Measurements from ENCODE around the gene NLRC3.
A peak's percentile ranks its signal among the peaks of the same experiment; 100 is the strongest.
"Not testable (repeated sequence)": the region's sequence is repeated elsewhere in the genome, so short reads cannot be mapped to it uniquely, and the experiment has no call there.

The NLRC3 gene

GRCh38 chr16:3530371-3530914 lies 46.8 kb downstream of the NLRC3 start:
- Histone ChIP-seq H3K9me3 (ENCODE audit: insufficient read depth, low read length) (peaks cover 15% of the 10 kb centered on the region; the same call in 1 of the 2 replicates), H3K4me1 (ENCODE audit: insufficient read depth, insufficient read length) (no peaks in the 10 kb centered on the region), H3K9ac (ENCODE audit: insufficient read length, low read depth) (no peak overlapping the region), H3K4me3 (ENCODE audit: insufficient read length, low read depth) (no peak overlapping the region), H3K36me3 (ENCODE audit: insufficient read depth, insufficient read length, low read length) (peaks cover 76% of the 10 kb centered on the region), H3K27me3 (ENCODE audit: insufficient read depth, insufficient read length) (no peaks in the 10 kb centered on the region)
- no peak for DNase-seq (ENCODE audit: low read depth, low spot score)
- TF ChIP-seq SUZ12 (IDR thresholded peaks at IDR 0.05; ENCODE audit: extremely low read depth, insufficient read depth, insufficient read length), result no peak
- TF ChIP-seq ZNF274 (IDR thresholded peaks at IDR 0.05; ENCODE audit: low read depth, low read length), result no peak
- no peak for TF ChIP-seq YY1 (IDR thresholded peaks at IDR 0.05; ENCODE audit: insufficient read depth, insufficient read length)

- H3K36me3 ChIP-seq (ENCODE audit: insufficient read depth, insufficient read length, low read length), result peaks cover 75% of the 10 kb centered on the region
- TF ChIP-seq SUZ12 (IDR thresholded peaks at IDR 0.05; ENCODE audit: extremely low read depth, insufficient read depth, insufficient read length) (no peak), ZNF274 (IDR thresholded peaks at IDR 0.05; ENCODE audit: low read depth, low read length) (no peak), YY1 (IDR thresholded peaks at IDR 0.05; ENCODE audit: insufficient read depth, insufficient read length) (no peak)
- no peak for DNase-seq (ENCODE audit: low read depth, low spot score)
- no peaks in the 10 kb centered on the region for H3K27me3 ChIP-seq (ENCODE audit: insufficient read depth, insufficient read length)
- peaks cover 15% of the 10 kb centered on the region; the same call in 1 of the 2 replicates for H3K9me3 ChIP-seq (ENCODE audit: insufficient read depth, low read length)
- no peak overlapping the region for H3K9ac ChIP-seq (ENCODE audit: insufficient read length, low read depth)
- H3K4me1 ChIP-seq (ENCODE audit: insufficient read depth, insufficient read length), result no peaks in the 10 kb centered on the region
- H3K4me3 ChIP-seq (ENCODE audit: insufficient read length, low read depth), result no peak overlapping the region
Observed at GRCh38 chr16:3529175-3529574, 48.0 kb downstream of the NLRC3 start.

- no peak overlapping the region for H3K9ac ChIP-seq (ENCODE audit: insufficient read length, low read depth)
- no peak overlapping the region for H3K4me3 ChIP-seq (ENCODE audit: insufficient read length, low read depth)
- TF ChIP-seq YY1 (IDR thresholded peaks at IDR 0.05; ENCODE audit: insufficient read depth, insufficient read length) (no peak), ZNF274 (IDR thresholded peaks at IDR 0.05; ENCODE audit: low read depth, low read length) (no peak), SUZ12 (IDR thresholded peaks at IDR 0.05; ENCODE audit: extremely low read depth, insufficient read depth, insufficient read length) (no peak)
- no peak for DNase-seq (ENCODE audit: low read depth, low spot score)
- no peaks in the 10 kb centered on the region for H3K4me1 ChIP-seq (ENCODE audit: insufficient read depth, insufficient read length)
- peaks cover 75% of the 10 kb centered on the region for H3K36me3 ChIP-seq (ENCODE audit: insufficient read depth, insufficient read length, low read length)
- peaks cover 15% of the 10 kb centered on the region; the same call in 1 of the 2 replicates for H3K9me3 ChIP-seq (ENCODE audit: insufficient read depth, low read length)
- no peaks in the 10 kb centered on the region for H3K27me3 ChIP-seq (ENCODE audit: insufficient read depth, insufficient read length)
Observed at GRCh38 chr16:3528406-3528805, 48.8 kb downstream of the NLRC3 start.

- not testable (repeated sequence) for H3K4me1 ChIP-seq (ENCODE audit: insufficient read depth, insufficient read length)
- peaks cover 75% of the 10 kb centered on the region for H3K36me3 ChIP-seq (ENCODE audit: insufficient read depth, insufficient read length, low read length)
- peak; percentile 51 for DNase-seq (ENCODE audit: low read depth, low spot score)
Observed at GRCh38 chr16:3527216-3527829, 49.9 kb downstream of the NLRC3 start.

GRCh38 chr16:3525951-3526350 lies 51.3 kb downstream of the NLRC3 start:
- H3K9me3 ChIP-seq (ENCODE audit: insufficient read depth, low read length), result peaks cover 15% of the 10 kb centered on the region; the same call in 1 of the 2 replicates
- no peak overlapping the region for H3K9ac ChIP-seq (ENCODE audit: insufficient read length, low read depth)
- peaks cover 65% of the 10 kb centered on the region for H3K36me3 ChIP-seq (ENCODE audit: insufficient read depth, insufficient read length, low read length)
- DNase-seq (ENCODE audit: low read depth, low spot score), result no peak
- no peak overlapping the region for H3K4me3 ChIP-seq (ENCODE audit: insufficient read length, low read depth)
- no peaks in the 10 kb centered on the region for H3K4me1 ChIP-seq (ENCODE audit: insufficient read depth, insufficient read length)
- H3K27me3 ChIP-seq (ENCODE audit: insufficient read depth, insufficient read length), result no peaks in the 10 kb centered on the region
- no peak for TF ChIP-seq SUZ12 (IDR thresholded peaks at IDR 0.05; ENCODE audit: extremely low read depth, insufficient read depth, insufficient read length)
- TF ChIP-seq YY1 (IDR thresholded peaks at IDR 0.05; ENCODE audit: insufficient read depth, insufficient read length), result no peak
- TF ChIP-seq ZNF274 (IDR thresholded peaks at IDR 0.05; ENCODE audit: low read depth, low read length), result no peak

More at GRCh38 chr16:3527216-3527829, 49.9 kb downstream of the NLRC3 start:
- H3K9ac ChIP-seq (ENCODE audit: insufficient read length, low read depth); H3K27me3 ChIP-seq (ENCODE audit: insufficient read depth, insufficient read length); H3K4me3 ChIP-seq (ENCODE audit: insufficient read length, low read depth): not testable (repeated sequence)
- H3K9me3 ChIP-seq (ENCODE audit: insufficient read depth, low read length), result peaks cover 15% of the 10 kb centered on the region; the same call in 1 of the 2 replicates

GRCh38 chr16:3523281-3523680 lies 53.9 kb downstream of the NLRC3 start:
- Histone ChIP-seq H3K27me3 (ENCODE audit: insufficient read depth, insufficient read length) (no peaks in the 10 kb centered on the region), H3K4me1 (ENCODE audit: insufficient read depth, insufficient read length) (no peaks in the 10 kb centered on the region), H3K4me3 (ENCODE audit: insufficient read length, low read depth) (no peak overlapping the region), H3K9ac (ENCODE audit: insufficient read length, low read depth) (no peak overlapping the region), H3K36me3 (ENCODE audit: insufficient read depth, insufficient read length, low read length) (peaks cover 72% of the 10 kb centered on the region), H3K9me3 (ENCODE audit: insufficient read depth, low read length) (peaks cover 10% of the 10 kb centered on the region; the same call in 1 of the 2 replicates)
- DNase-seq (ENCODE audit: low read depth, low spot score), result no peak
- no peak for TF ChIP-seq ZNF274 (IDR thresholded peaks at IDR 0.05; ENCODE audit: low read depth, low read length)

GRCh38 chr16:3520841-3521240 lies 56.4 kb downstream of the NLRC3 start:
- TF ChIP-seq SUZ12 (IDR thresholded peaks at IDR 0.05; ENCODE audit: extremely low read depth, insufficient read depth, insufficient read length), result no peak
- TF ChIP-seq ZNF274 (IDR thresholded peaks at IDR 0.05; ENCODE audit: low read depth, low read length), result no peak
- no peak for TF ChIP-seq YY1 (IDR thresholded peaks at IDR 0.05; ENCODE audit: insufficient read depth, insufficient read length)
- no peaks in the 10 kb centered on the region for H3K27me3 ChIP-seq (ENCODE audit: insufficient read depth, insufficient read length)
- DNase-seq (ENCODE audit: low read depth, low spot score), result no peak
- H3K4me3 ChIP-seq (ENCODE audit: insufficient read length, low read depth), result no peak overlapping the region
- H3K9me3 ChIP-seq (ENCODE audit: insufficient read depth, low read length), result no peaks in the 10 kb centered on the region
- H3K36me3 ChIP-seq (ENCODE audit: insufficient read depth, insufficient read length, low read length), result peaks cover 74% of the 10 kb centered on the region
- no peak overlapping the region for H3K9ac ChIP-seq (ENCODE audit: insufficient read length, low read depth)
- H3K4me1 ChIP-seq (ENCODE audit: insufficient read depth, insufficient read length), result no peaks in the 10 kb centered on the region
